Inferior parietal cortex (tissue), 1 donor: Measurements from ENCODE around the gene FNBP1.

Experiments
- DNase-seq: peaks from one replicate; pipeline ENCODE4 v3.0.0-alpha.2; 2016; ENCODE audit errors: extremely low spot score

FNBP1 gene

DNA sequence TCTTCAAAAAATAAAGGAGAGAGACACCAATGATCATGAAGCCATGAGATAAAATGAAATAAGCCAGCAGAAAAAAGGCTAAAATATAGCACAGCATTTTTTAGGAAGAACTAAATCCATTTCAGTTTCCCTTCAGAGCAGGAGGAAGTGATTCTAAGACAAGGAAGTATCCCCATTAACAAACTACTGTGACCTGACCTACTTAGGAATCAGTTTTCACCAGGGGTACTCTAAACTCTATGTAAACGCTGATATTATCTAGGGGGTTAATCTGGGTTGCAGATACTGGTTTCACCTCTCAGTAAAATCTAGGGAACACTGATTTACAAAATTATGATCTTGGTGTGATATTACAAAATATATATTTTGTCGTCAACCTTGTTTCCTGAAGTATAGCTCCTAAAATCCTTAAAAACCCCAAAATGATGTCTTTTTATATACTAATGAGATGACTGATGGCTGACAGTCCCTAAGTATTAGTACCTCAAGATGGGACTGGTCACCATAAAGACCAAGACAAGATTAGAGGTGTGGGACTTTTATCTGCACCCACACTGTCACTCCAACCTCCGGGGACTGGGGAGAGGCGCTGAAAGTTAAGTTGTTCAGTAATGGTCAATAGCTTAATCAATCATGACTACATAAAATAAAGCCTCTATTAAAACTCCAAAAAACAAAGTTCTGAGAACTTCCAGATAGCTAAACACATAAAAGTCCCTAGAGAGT is 2.9 kb upstream of the FNBP1 start:
- DNase-seq, result no peak

DNA sequence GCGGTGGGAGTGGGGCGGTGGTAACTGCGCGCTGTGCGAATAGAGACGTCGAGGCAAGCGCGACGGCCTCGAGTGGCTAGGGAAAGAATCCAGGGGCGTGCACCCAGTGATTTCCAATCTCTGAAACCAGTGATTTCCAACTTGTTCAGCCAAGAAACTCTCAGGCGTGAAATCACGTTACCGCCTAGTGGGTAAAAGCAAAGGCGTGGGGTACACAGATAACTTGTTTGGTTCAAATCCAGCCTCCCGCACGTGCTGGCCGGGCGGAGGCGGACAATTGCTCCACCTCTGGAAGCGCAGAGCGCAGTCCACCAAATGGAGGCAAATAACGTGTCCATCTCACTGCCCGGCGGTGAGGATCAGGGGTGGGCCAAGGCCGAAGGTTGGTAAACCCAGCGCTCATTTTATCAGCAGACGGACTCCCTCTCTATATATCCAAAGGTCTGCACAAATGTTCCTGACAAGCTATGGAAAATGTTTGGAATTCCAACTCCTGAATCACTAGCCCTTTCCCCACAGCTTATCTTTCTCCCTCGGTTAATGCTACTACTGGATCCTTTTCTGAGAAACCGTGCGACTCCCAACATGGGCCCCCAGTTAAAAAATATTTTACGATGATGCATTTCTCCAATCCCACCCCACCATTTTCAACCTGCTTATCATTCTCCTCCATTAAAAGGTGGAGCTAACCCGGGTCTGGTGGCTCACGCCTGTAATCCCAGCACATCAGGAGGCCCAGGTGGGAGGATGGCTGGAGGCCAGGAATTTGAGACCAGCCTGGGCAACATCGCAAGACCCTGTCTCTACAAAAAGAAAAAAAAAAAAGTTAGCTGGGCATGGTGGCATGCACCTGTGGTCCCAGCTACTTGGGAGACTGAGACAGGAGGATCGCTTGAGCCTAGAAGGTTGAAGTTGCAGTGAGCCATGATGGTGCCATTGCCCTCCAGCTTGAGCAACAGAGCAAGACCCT is 950 bp upstream of the FNBP1 start:
- DNase-seq, result no peak

DNA sequence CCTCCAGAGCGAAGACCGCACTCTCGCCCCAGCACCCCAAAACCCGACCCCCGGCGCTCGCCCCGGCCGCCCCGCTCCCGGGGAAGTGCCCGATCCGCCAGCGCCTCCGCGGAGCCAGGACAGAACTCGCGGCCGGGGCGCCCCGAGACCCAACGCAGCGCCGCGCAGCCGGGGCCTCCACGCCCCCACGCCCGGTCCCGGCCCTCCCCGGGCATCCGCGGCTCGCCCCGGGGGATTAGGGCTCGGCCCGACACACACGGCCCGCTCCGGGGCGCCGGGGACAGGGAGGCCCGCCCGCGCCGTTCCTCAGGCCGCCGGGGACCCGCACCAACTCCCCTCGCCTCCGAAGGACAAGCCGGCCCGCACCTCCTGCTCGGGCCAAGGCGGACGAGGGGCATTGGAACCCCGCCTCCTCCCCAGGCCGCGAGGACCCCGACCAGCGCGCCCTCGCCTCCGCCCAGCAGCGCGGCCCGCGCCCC is 544 bp downstream of the FNBP1 start:
- no peak for DNase-seq

DNA sequence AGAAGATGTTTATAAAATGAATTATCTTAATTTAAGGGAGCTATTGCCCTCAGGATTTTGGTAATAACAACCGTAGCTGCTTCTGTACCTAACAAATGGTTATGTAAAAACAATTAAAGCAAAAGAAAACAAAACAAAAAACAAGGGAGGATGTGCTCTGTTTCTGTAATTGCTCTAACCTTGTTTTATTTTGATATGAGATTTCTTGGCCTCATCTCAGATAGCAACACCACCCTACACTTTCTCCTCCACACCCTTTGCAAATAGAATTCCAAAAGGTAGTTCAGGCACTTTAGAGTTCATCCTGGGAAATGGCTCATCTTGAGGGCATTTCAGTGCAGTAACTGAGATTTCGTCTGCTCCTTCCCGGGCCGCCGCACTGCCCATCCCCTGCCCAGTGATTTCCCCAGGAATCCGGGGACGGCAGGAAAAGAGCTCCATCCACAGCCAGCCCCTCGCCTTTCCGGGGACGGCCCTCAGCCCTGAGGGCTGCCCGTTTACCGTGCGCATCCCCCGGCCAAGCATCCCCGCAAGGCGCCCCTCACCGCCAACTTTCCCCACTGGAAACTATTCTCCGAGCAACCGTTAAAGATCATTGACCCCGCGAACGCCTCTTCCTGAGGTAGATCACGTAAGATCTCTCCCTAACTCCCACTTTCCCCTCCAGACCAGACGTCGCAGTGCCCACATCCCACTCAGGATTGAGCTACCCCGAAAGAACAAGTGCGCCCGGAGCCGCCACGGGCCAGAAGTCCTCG is 1.2 kb downstream of the FNBP1 start:
- no peak for DNase-seq

DNA sequence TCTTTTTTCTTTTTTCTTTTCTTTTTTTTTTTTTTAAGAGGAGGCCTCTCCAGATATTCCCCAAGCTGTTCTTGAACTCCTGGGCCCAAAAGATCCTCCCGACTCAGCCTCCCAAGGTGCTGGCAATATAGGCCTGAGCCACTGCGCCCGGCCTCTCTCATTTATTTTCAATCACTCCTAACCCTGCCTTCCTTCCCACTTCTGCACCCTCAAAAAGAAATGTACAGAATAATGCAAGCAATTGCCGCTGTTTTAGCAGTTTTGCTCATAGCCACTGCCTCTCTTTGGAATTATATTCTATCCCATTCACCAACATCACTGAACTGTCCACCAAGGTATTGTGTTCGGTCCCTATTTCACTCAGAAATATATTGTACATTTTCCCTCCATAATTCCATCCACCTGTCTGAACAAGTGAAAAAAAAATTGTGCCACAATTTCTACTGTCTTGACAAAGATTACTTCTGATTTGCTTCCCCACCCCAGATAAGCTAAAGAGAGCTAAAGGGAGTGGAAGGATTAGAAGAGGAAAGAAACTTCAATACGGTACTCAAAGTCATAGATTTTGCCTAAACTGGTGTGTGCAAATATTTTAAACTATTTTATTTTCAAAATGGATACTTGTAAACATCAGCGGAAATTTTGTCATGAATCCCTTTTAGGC is 1.9 kb downstream of the FNBP1 start:
- DNase-seq, result no peak

DNA sequence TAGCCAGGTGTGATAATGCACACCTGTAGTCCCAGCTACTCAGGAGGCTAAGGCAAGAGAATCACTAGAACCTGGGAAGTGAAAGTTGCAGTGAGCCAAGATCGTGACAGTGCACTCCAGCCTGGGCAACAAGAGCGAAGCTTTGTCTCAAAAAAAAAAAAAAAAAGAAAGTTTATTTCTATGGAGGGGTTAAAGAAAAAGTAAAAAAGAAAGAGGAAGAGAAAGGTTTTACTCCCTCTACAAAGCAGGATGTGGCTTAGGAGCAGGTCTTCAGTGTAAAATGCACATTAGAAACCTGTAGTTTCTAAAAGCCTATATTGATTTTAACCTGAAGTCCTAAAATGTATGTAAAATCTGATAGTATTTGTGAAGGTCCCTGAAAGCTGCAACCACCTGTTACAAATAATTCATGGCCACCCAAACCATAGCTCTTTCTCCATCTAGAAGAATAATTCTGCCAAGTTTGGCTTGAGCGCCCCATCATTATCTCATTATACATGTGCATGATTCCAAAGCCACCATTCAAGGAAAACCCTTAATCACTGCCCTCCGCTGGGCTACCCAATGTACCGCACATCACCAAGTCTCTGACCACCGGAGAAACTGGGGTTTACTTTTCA is 3.4 kb downstream of the FNBP1 start:
- DNase-seq, result no peak

DNA sequence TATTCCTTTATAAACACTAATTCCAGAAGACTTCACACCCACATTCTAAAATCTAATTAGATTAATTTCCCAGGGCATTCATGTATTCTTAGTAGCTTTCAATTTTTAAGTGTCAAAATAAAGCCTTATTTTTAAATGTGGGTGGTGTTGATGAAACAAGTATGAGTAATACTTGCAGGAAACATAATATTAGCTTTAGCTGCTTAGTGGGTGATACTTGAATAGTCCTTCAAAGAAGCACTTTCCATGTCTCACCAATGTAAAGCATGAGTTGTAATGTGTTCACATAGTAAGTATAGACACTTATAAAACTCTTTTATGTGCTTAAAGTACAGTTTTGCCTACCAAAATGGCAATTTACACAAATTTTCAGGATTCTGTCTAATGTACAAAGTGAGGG is 6.9 kb downstream of the FNBP1 start:
- DNase-seq, result no peak

DNA sequence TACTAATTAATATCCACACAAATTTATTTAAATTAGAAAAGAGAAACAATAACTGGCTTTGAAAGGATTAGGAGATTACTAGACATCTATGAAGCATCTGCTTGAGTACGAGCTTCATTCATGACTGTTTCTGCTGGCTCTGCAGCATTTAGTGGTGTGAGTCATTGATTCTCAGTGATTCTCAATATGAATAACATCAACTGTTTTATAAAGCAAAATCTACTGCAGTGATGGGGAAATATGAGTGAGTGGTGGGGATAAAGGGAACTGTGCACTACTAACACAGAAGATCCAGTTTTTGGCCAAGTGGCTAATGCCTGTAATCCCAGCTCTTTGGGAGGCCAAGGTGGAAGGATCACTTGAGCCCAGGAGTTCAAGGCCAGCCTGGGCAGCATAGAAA is 8.4 kb downstream of the FNBP1 start:
- no peak for DNase-seq

DNA sequence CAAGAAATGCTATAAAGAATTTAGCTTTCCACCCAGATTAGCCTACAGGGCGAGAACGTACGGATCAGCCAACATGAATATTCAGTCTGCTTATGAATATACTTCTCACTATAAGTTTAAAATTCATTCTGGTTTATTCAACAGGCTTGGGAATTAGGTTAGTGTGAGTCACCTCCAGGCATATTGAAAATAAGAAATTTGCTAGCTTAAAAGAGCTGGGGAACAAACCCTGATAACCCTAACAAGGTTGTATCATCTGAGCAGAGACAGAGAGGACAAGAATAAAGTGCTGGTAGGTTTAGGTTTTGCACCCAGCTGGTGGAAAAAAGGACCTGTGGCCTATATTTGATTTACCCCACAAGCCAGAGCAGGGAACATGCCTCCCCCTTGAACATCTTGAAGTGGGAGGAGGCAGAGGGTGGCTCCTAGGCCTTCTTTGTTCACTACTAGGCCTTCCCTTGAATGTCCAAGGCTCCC is 12.3 kb downstream of the FNBP1 start:
- DNase-seq, result no peak

DNA sequence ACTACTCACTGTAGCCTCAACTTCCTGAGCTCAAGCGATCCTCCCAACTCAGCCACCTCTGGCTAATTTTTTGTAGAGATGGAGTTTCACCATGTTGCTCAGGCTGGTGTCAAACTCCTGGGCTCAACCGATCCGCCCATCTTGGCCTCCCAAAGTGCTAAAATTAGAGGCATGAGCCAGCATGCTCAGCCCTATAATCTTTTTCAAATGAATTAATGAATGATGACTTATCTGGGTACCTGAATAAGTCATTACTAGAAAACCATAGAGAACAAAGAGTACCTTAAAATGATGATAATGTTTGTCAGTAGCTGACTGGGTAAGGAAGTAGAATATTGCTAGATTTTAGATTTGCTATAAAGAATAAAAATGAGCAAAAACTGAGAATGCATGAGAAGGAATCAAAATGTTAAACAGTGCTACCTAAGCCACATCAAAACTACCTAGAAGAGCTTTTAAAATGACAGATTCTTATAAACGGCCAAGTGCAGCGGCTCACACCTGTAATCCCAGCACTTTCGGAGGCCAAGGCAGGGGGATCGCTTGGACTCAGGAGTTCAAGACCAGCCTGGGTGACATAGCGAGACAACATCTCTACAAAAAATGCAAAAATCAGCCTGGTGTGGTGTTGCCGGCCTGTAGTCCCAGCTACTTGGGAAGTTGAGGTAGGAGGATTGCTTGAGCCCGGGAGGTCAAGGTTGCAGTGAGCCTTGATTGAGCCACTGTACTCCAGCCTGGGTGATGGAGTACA is 13.6 kb downstream of the FNBP1 start:
- no peak for DNase-seq

DNA sequence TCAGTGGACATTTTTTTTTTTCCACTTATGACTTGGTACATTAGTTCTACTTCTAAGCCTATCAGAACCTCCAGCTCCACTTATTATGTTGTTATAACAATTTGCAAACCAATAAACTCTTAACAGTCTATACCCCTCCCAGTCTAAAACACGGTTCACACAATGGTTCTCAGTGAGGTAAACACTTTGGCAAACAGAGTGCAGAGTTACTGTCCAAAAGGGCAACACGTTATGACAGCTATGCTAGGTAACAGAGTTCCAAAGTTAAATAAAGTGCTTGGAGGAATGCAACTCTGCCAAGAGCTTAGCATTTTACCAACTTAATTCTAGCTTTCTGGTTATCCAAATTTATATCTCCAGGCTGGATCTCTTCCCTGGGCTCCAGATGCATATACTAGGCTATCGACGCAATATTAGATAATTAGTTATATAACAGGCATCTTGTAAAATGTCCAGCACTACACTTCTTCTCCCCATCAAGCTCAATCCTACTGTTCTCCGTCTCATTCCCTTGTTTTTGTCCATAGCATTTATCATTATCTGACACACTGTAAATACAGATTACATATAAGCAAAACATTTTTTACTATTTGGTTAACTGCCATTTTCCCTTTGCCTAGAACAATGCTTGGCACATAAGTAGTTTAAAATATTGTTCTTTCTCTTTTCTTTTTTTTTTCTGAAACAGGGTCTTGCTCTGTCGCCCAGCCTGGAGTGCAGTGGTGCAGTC is 14.3 kb downstream of the FNBP1 start:
- no peak for DNase-seq

DNA sequence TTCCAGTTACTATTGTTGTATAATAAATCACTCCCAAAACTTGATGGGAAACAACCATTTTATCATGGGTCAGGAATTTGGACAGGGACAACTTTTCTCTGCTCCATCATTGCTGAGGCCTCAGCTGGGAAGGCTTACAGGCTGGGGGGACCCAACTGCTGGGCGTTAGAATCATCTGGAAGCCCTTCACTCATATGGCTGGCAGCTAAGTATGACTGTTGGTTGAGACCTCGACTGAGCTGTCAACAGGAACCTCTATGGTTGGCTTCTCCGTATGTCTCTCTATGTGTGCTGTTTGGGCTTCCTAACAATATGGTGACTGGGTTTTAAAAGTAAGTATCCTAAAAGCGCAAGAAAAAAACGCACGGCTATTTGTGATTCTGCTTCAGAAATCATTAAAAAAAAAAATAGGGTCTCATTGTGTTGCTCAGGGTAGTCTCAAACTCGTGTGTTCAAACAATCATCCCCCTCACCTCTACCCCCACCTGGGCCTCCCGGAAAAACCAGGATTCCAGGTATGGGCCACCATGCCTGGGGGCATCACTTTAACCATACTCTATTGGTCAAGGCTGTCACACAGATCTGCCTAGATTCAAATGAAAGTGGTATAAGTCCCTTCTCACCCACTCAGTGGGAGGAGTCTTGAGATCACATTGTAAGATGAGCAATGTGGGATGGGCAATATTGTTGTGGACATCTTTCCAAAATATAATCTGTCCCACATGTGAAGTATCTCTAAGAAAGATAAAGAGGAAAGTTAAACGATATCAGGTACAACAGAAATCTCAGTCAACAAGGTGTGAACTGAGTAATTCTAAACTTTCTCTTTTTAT is 15.2 kb downstream of the FNBP1 start:
- DNase-seq, result no peak

DNA sequence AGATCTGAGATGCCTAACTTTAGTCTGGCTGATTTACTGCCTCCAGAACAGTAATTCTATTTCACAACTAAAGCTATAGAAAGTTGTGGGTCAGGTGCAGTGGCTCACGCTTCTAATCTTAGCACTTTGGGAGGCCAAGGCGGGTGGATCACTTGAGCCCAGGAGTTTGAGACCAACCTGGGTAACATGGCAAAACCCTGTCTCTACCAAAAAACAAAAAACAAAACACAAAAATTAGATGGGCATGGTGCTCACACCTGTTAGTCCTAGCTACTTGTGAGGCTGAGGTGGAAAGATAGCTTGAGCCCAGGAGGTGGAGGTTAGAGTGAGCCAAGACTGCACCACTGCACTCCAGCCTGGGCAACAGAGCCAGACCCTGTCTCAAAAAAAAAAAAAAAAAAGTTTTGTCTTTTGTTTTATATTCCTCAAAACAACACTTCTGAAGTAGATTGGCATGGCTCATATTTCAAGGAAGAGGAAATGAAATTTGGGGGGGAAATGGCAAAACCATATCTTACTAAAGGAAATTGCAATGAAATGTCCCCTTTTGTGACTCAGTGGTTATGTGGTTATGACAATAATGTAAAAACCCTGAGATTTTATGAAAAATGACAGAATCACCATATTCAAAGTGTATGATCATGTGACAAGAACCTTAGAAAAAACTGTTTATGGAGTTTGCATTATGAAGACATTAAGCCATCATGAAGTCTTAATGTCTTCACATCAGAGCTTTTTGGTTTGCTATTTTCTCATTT is 16.2 kb downstream of the FNBP1 start:
- no peak for DNase-seq

DNA sequence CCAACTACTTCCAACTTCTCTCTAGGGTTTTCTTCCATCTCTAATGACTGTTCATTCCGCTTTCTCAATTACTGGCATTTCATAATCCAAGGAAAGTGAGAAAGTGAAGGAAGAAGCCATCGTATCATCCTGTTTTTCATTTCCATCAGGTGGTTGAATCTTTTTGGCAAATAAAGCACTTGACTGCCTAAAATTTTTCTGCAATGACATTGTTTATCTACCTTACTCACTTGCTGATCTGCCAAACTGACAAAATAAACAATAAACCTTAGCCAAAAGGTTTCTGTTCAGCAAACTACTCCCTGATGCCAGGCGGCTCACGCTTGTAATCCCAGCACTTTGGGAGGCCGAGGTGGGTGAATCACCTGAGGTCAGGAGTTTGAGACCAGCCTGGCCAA is 18.4 kb downstream of the FNBP1 start:
- DNase-seq, result no peak

DNA sequence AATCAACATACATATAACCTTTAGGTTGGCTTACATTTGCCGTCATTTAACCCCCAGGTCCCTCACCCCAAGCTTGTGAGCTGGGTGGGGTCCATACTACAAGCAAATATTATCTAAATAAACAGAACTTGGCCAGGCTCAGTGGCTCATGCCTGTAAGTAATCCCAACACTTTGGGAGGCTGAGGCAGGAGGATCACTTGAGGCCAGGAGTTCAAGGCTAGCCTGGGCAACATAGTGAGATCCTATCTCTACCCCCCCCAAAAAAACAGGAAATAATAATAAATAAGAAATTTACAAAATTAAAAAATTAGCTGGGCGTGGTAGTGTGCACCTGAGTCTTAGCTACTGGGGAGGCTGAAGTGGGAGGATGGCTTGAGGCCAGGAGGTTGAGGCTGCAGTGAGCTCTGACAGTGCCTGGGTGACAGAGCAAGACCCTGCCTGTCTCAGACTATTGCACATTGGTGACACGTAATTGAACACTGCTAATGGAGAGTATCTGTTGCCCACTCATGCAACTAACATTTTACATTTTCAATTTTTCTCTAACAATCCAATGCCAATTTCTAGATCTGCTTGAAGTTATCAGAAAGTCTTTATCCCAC is 18.9 kb downstream of the FNBP1 start:
- no peak for DNase-seq

DNA sequence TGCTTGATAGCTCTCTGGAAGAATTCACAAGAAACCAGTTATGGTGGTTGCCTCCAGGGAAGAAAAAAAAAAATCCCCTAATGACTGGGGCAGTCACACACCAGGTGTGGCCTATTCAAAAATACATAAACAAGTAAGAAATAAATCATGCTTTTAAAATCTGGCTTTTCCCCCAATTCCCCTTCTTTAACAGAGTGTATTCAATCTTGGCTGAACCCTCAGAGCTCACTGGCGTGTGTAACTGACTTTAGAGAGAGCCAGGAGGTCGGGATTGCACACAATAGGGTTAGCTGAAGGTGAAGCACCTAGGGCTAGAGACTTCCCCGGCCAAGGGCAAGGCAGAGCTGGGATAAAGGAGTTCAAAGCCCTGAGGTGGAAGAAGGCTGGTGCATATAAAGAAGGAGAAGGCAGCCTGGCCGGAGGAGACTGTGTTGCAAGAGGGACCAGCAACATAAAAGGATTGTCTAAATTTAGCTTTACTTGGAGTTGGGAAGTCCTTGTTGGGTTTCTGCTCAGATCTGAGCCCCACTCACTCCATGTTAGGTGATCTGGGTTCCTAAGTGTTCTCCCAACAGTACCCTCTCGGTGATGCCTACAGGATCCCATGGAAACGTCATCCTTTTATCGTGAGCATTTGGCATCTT is 19.7 kb downstream of the FNBP1 start:
- no peak for DNase-seq

DNA sequence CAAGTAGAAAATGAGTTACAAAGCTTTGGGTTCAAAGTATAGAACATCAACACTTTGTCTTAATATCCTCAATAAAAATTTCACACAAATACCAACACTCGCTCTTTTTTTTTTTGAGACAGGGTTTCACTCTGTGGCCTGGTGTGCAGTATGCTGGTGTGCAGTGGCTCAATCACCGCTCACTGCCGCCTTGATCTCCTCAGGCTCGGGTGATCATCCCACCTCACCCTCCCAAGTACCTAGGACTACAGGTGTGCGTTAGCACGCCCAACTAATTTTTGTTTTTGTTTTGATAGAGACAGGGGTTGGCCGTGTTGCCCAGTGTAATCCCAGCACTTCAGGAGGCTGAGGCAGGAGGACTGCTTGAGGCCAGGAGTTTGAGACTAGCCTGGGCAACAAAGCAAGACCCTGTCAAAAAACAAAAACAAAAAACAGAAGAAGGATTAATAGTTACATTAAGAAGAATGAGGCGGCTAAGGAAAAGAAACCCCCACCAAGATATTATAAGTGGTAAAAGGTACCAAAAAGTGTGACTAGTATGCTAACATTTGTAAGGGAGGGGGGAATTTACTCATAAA is 20.3 kb downstream of the FNBP1 start:
- DNase-seq, result no peak
